ENCODE measurements around the gene FTHL17. TPM values are rescaled to one million over a fixed set of nuclear protein-coding genes. Genes with fewer than 3 reads are reported as not detected.

The FTHL17 gene
- total RNA-seq, 1 donor from 2014 or later = not detected

DNA sequence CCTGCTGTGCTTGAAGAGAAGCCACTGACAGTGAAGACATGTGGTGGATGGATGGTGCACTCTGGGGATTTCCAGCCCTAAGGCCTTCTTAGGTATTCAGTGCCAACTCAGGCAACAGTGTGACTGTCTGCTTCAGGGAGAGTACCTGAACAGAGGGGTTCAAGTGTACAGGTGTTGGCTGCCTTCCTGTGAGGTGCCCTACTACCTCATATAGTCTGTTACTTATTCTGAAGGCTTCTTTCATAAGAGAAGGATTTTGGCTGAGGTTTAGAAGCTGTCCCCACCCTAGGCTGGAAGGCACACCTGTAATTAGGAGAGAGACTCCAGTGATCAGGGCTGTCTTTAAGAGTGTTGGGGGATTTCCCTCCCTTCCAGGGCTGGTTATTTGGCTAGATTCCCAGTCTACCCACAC is 1.8 kb downstream of the FTHL17 start:
- no peak overlapping the region for H3K27ac Mint-ChIP-seq (ENCODE audit: unreplicated experiment)
- no peak for DNase-seq (ENCODE audit: low read depth)

DNA sequence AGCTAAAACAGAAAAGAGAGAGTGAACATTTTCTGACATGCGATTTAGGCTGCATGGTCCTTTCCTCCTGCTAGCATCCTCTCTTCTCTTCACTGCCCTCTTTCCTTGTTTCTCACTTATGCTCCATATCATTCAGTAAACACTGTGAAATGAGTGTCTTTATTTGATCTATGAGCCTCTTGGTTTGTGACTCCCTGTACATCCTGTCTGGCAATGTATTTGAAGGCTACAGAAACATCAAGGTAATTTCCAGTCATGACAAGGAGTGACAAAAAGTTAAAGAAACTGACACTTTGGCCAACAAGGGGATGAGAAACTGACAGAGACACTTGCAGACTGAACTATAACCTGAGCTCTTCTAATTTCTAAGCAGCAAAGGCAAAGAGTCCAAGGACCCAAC is 8.7 kb downstream of the FTHL17 start:
- Mint-ChIP-seq H3K27ac (ENCODE audit: unreplicated experiment) (no peak overlapping the region), H3K27me3 (ENCODE audit: low read depth, unreplicated experiment) (no peaks in the 10 kb centered on the region), H3K4me1 (ENCODE audit: low read depth, unreplicated experiment) (no peaks in the 10 kb centered on the region), H3K4me3 (ENCODE audit: unreplicated experiment) (no peak overlapping the region), H3K9me3 (ENCODE audit: unreplicated experiment) (no peaks in the 10 kb centered on the region), H3K36me3 (ENCODE audit: low read depth, unreplicated experiment) (no peaks in the 10 kb centered on the region)
- Histone ChIP-seq H4K20me1 (ENCODE audit: insufficient read depth, low read length) (no peaks in the 10 kb centered on the region), H3K79me2 (ENCODE audit: insufficient read depth, low read length) (no peaks in the 10 kb centered on the region), H2AFZ (ENCODE audit: low read depth, low read length) (no peak overlapping the region), H3K9me3 (ENCODE audit: insufficient read depth, low read depth, low read length) (no peaks in the 10 kb centered on the region), H3K4me1 (ENCODE audit: insufficient read depth, low read length) (no peaks in the 10 kb centered on the region), H3K27me3 (ENCODE audit: insufficient read depth, low read length) (no peaks in the 10 kb centered on the region), H3K4me3 (ENCODE audit: insufficient read depth, low read depth, low read length) (no peak overlapping the region), H3K27ac (ENCODE audit: low read depth, low read length) (no peak overlapping the region), H3K36me3 (ENCODE audit: insufficient read depth, low read length) (no peaks in the 10 kb centered on the region), H3K4me2 (ENCODE audit: low read length) (no peak overlapping the region), H3K9ac (ENCODE audit: low read length) (no peak overlapping the region)
- FAIRE-seq (peak; percentile 39), DNase-seq (ENCODE audit: low read depth) (no peak)
- TF ChIP-seq CTCF (IDR thresholded peaks at IDR 0.05; ENCODE audit: insufficient read depth, low read depth, low read length) (no peak), EZH2 (IDR thresholded peaks at IDR 0.05; ENCODE audit: insufficient read depth, low read length) (no peak)

More for the DNA sequence above, 1.8 kb downstream of the FTHL17 start:
- Mint-ChIP-seq H3K4me3 (ENCODE audit: unreplicated experiment) (no peak overlapping the region), H3K4me1 (ENCODE audit: low read depth, unreplicated experiment) (no peaks in the 10 kb centered on the region), H3K9me3 (ENCODE audit: unreplicated experiment) (no peaks in the 10 kb centered on the region), H3K36me3 (ENCODE audit: low read depth, unreplicated experiment) (no peaks in the 10 kb centered on the region), H3K27me3 (ENCODE audit: low read depth, unreplicated experiment) (no peaks in the 10 kb centered on the region)
- H3K4me3 ChIP-seq (ENCODE audit: insufficient read depth, low read depth, low read length) = no peak overlapping the region
- TF ChIP-seq CTCF (IDR thresholded peaks at IDR 0.05; ENCODE audit: insufficient read depth, low read depth, low read length) = no peak
- TF ChIP-seq EZH2 (IDR thresholded peaks at IDR 0.05; ENCODE audit: insufficient read depth, low read length) = no peak
- H3K27ac ChIP-seq (ENCODE audit: low read depth, low read length) = no peak overlapping the region
- no peak overlapping the region for H2AFZ ChIP-seq (ENCODE audit: low read depth, low read length)
- no peaks in the 10 kb centered on the region for H3K79me2 ChIP-seq (ENCODE audit: insufficient read depth, low read length)
- no peak overlapping the region for H3K4me2 ChIP-seq (ENCODE audit: low read length)
- no peaks in the 10 kb centered on the region for H3K27me3 ChIP-seq (ENCODE audit: insufficient read depth, low read length)
- no peaks in the 10 kb centered on the region for H3K9me3 ChIP-seq (ENCODE audit: insufficient read depth, low read depth, low read length)
- no peaks in the 10 kb centered on the region for H3K4me1 ChIP-seq (ENCODE audit: insufficient read depth, low read length)
- no peaks in the 10 kb centered on the region for H3K36me3 ChIP-seq (ENCODE audit: insufficient read depth, low read length)
- H4K20me1 ChIP-seq (ENCODE audit: insufficient read depth, low read length) = no peaks in the 10 kb centered on the region
- no peak for FAIRE-seq
- H3K9ac ChIP-seq (ENCODE audit: low read length) = no peak overlapping the region

DNA sequence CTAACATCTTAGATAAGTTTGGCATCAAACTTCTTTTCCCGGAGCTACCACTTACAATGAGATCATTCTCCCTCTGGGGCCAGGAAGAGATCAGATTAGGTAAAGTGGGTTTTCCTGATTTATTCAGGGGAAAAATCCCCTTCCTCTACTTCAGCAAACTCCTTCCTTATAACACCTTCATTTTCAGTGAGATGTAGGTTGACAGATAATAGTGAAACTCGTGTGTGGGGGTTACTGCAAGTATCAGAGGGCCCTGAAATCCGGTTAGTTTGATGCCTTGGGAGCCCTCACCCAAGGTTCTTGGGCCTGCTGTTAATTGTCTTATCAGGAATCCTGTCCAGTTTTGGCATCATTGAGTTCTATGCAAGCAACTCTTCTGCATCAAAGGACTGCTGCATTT is 10.8 kb downstream of the FTHL17 start:
- Mint-ChIP-seq H3K4me1 (ENCODE audit: low read depth, unreplicated experiment) (no peaks in the 10 kb centered on the region), H3K36me3 (ENCODE audit: low read depth, unreplicated experiment) (no peaks in the 10 kb centered on the region), H3K27me3 (ENCODE audit: low read depth, unreplicated experiment) (no peaks in the 10 kb centered on the region), H3K27ac (ENCODE audit: unreplicated experiment) (no peak overlapping the region), H3K9me3 (ENCODE audit: unreplicated experiment) (no peaks in the 10 kb centered on the region), H3K4me3 (ENCODE audit: unreplicated experiment) (no peak overlapping the region)
- Histone ChIP-seq H3K27me3 (ENCODE audit: insufficient read depth, low read length) (no peaks in the 10 kb centered on the region), H3K9ac (ENCODE audit: low read length) (no peak overlapping the region), H3K79me2 (ENCODE audit: insufficient read depth, low read length) (no peaks in the 10 kb centered on the region), H3K4me3 (ENCODE audit: insufficient read depth, low read depth, low read length) (no peak overlapping the region), H3K4me1 (ENCODE audit: insufficient read depth, low read length) (no peaks in the 10 kb centered on the region), H2AFZ (ENCODE audit: low read depth, low read length) (no peak overlapping the region), H3K27ac (ENCODE audit: low read depth, low read length) (no peak overlapping the region), H3K4me2 (ENCODE audit: low read length) (no peak overlapping the region), H3K36me3 (ENCODE audit: insufficient read depth, low read length) (no peaks in the 10 kb centered on the region), H4K20me1 (ENCODE audit: insufficient read depth, low read length) (no peaks in the 10 kb centered on the region), H3K9me3 (ENCODE audit: insufficient read depth, low read depth, low read length) (no peaks in the 10 kb centered on the region)
- FAIRE-seq (no peak), DNase-seq (ENCODE audit: low read depth) (no peak)
- no peak for TF ChIP-seq EZH2 (IDR thresholded peaks at IDR 0.05; ENCODE audit: insufficient read depth, low read length)
- no peak for TF ChIP-seq CTCF (IDR thresholded peaks at IDR 0.05; ENCODE audit: insufficient read depth, low read depth, low read length)
